M059J (cell line): Measurements from ENCODE around the gene SHOX. TPM values are rescaled to one million over a fixed set of nuclear protein-coding genes. Genes with fewer than 3 reads are reported as not detected.
"Not testable (repeated sequence)": the region's sequence is repeated elsewhere in the genome, so short reads cannot be mapped to it uniquely, and the experiment has no call there.

ENCODE experiments used
- DNase-seq: peaks from one replicate; pipeline ENCODE4 v3.0.0-alpha.2; 2012; ENCODE audit warnings: low read depth
- total RNA-seq: library from RNA; depleted of rRNA; stranded (reverse); fragments of >200 nt; shearing (Covaris generic); gene quantifications from 2 replicates; pipeline ENCODE4 v1.2.3, GENCODE V29; 2014

The SHOX gene
- total RNA-seq, 1 experiment from 2014 or later = not detected

- DNase-seq = no peak
Observed at GRCh38 chrX:621705-622503, 8.7 kb upstream of the SHOX start.

GRCh38 chrX:622802-623201 is 7.8 kb upstream of the SHOX start:
- DNase-seq = not testable (repeated sequence)

- DNase-seq = no peak
Observed at GRCh38 chrX:623268-623598, 7.4 kb upstream of the SHOX start.

- DNase-seq = no peak
Observed at GRCh38 chrX:623599-624315, 6.8 kb upstream of the SHOX start.

GRCh38 chrX:625137-625691 is 5.4 kb upstream of the SHOX start:
- no peak for DNase-seq

- not testable (repeated sequence) for DNase-seq
Observed at GRCh38 chrX:626047-626446, 4.5 kb upstream of the SHOX start.

- DNase-seq = no peak
Observed at GRCh38 chrX:626745-627509, 3.7 kb upstream of the SHOX start.

GRCh38 chrX:627510-627981 is 3.0 kb upstream of the SHOX start:
- DNase-seq = no peak

- DNase-seq = no peak
Observed at GRCh38 chrX:627995-628394, 2.6 kb upstream of the SHOX start.

GRCh38 chrX:629230-630006 is 1.2 kb upstream of the SHOX start:
- DNase-seq = no peak

- DNase-seq = no peak
Observed at GRCh38 chrX:630007-630611, 482 bp upstream of the SHOX start.

- no peak for DNase-seq
Observed at GRCh38 chrX:631802-632365, 1.3 kb downstream of the SHOX start.

GRCh38 chrX:632366-633042 is 1.9 kb downstream of the SHOX start:
- DNase-seq = no peak

- DNase-seq = no peak
Observed at GRCh38 chrX:633043-633984, 2.7 kb downstream of the SHOX start.

GRCh38 chrX:633985-634958 is 3.7 kb downstream of the SHOX start:
- DNase-seq = no peak

GRCh38 chrX:635428-636090 is 5.0 kb downstream of the SHOX start:
- DNase-seq = no peak
